HL-60 (cell line): ENCODE data around the gene ZFAND3.

ENCODE experiments used
- DNase-seq, 2 experiments: peaks; one replicate each; pipeline ENCODE4 v3.0.0-alpha.2; 2010 to 2020; ENCODE audit warnings: low read depth in 1 of 2, low spot score in 1 of 2
- H3K27ac ChIP-seq: fragments of 250-450 bp; sonication (Bioruptor Pico); replicated peaks from 2 replicates; pipeline ENCODE4 v1.5.1; 2020; ENCODE audit warnings: mild to moderate bottlenecking, moderate library complexity
- H3K27me3 ChIP-seq: fragments of 250-450 bp; sonication (Bioruptor Pico); 2 replicates; pipeline ENCODE4 v1.5.1; 2021; ENCODE audit warnings: mild to moderate bottlenecking, moderate library complexity; ENCODE audit not compliant: insufficient read depth, poor library complexity, severe bottlenecking
- H3K4me3 ChIP-seq: replicated peaks from 2 replicates; pipeline ENCODE4 v1.5.1; 2011; ENCODE audit warnings: mild to moderate bottlenecking, control low read depth, low read length; ENCODE audit not compliant: insufficient read depth
- GABPA ChIP-seq: IDR thresholded peaks from 2 replicates; pipeline ENCODE4 v1.6.1; 2012; ENCODE audit warnings: low read depth
- POLR2AphosphoS5 ChIP-seq: IDR thresholded peaks from 2 replicates; pipeline ENCODE4 v1.6.1; 2012; ENCODE audit warnings: low read depth
- SPI1 ChIP-seq: IDR thresholded peaks from 2 replicates; pipeline ENCODE4 v1.6.1; 2012; ENCODE audit warnings: low read depth, mild to moderate bottlenecking, borderline replicate concordance
- TF ChIP-seq, protein P1 (sequence below): IDR thresholded peaks from 2 replicates; pipeline ENCODE4 v1.6.1; 2012; ENCODE audit warnings: low read depth; ENCODE audit not compliant: insufficient replicate concordance
- TF ChIP-seq, protein P2 (sequence below): IDR thresholded peaks from one replicate; pipeline ENCODE4 v1.5.1; 2011; ENCODE audit warnings: low read length, control low read depth, inconsistent platforms; ENCODE audit not compliant: insufficient read depth

ZFAND3 gene

DNA sequence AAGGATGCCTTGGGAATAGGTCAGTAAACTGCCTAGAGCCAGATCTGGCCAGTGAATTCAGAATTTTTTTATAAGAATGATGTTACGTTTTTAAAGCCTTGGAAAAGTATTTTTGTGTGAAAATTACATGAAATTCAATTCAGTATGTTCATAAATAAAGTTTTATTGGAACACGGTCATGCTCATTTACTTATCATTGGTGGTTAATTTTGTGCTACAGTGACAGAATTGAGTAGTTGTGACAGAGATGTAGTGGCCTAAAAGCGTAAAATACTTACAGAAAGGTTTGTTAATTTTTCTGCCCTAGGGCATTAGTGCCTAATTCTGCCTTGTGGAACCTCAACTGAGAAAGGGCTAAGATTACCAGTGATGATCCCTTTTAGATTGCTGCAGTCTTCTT lies 28.2 kb downstream of the ZFAND3 start:
- H3K27ac ChIP-seq, result no peak overlapping the region
- TF ChIP-seq GABPA, result no peak
- no peak for TF ChIP-seq POLR2AphosphoS5
- no peak for TF ChIP-seq SPI1
- TF ChIP-seq, protein P1, sequence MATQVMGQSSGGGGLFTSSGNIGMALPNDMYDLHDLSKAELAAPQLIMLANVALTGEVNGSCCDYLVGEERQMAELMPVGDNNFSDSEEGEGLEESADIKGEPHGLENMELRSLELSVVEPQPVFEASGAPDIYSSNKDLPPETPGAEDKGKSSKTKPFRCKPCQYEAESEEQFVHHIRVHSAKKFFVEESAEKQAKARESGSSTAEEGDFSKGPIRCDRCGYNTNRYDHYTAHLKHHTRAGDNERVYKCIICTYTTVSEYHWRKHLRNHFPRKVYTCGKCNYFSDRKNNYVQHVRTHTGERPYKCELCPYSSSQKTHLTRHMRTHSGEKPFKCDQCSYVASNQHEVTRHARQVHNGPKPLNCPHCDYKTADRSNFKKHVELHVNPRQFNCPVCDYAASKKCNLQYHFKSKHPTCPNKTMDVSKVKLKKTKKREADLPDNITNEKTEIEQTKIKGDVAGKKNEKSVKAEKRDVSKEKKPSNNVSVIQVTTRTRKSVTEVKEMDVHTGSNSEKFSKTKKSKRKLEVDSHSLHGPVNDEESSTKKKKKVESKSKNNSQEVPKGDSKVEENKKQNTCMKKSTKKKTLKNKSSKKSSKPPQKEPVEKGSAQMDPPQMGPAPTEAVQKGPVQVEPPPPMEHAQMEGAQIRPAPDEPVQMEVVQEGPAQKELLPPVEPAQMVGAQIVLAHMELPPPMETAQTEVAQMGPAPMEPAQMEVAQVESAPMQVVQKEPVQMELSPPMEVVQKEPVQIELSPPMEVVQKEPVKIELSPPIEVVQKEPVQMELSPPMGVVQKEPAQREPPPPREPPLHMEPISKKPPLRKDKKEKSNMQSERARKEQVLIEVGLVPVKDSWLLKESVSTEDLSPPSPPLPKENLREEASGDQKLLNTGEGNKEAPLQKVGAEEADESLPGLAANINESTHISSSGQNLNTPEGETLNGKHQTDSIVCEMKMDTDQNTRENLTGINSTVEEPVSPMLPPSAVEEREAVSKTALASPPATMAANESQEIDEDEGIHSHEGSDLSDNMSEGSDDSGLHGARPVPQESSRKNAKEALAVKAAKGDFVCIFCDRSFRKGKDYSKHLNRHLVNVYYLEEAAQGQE, result no peak
- TF ChIP-seq, protein P2, sequence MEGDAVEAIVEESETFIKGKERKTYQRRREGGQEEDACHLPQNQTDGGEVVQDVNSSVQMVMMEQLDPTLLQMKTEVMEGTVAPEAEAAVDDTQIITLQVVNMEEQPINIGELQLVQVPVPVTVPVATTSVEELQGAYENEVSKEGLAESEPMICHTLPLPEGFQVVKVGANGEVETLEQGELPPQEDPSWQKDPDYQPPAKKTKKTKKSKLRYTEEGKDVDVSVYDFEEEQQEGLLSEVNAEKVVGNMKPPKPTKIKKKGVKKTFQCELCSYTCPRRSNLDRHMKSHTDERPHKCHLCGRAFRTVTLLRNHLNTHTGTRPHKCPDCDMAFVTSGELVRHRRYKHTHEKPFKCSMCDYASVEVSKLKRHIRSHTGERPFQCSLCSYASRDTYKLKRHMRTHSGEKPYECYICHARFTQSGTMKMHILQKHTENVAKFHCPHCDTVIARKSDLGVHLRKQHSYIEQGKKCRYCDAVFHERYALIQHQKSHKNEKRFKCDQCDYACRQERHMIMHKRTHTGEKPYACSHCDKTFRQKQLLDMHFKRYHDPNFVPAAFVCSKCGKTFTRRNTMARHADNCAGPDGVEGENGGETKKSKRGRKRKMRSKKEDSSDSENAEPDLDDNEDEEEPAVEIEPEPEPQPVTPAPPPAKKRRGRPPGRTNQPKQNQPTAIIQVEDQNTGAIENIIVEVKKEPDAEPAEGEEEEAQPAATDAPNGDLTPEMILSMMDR, result no peak
- no peaks in the 10 kb centered on the region for H3K27me3 ChIP-seq
- no peak overlapping the region for H3K4me3 ChIP-seq
- no peak for DNase-seq

DNA sequence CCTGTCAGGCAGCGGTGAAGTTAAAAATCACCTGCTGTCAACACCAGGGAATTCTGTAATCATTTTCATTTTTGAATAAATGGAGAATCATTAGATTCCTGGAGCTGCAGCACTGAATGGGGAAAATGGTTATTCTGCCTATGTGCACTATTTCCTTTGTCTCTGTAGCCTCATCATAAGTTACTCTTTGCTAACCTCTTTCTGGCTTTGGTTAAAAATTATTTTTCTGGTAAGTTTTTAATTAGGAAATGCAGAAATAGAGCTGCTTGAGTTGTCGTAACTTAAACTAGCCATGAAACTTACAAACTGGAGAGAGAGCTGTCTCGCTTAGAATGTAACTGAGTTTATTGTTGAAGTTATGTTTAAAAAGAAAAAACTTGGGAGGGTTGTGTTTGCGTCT lies 28.8 kb downstream of the ZFAND3 start:
- Histone ChIP-seq H3K27me3 (no peaks in the 10 kb centered on the region), H3K27ac (no peak overlapping the region), H3K4me3 (no peak overlapping the region)
- TF ChIP-seq POLR2AphosphoS5 (no peak), GABPA (no peak), SPI1 (no peak)
- TF ChIP-seq, protein P2, result no peak
- TF ChIP-seq, protein P1, result no peak
- DNase-seq, result no peak

DNA sequence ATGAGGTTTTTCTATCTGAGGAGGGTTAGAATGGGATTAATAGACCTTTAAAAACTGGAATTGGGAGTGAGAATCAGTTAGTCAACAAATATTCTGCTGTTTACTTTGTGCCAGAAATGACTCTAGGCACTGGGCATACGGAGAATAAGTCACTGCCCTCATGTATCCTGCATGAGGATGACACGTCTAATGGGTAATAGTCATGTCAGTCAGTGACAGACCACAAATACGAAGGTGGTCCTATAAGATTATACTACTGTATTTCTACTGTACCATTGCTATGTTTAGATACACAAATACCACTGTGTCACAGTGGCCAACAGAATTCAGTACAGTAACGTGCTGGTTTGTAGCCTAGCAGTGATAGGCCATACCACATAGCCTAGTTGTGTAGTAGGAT lies 30.7 kb downstream of the ZFAND3 start:
- Histone ChIP-seq H3K27ac (no peak overlapping the region), H3K4me3 (no peak overlapping the region)
- no peak for DNase-seq

More for the DNA sequence above, 30.7 kb downstream of the ZFAND3 start:
- TF ChIP-seq GABPA, result no peak
- TF ChIP-seq, protein P2, result no peak
- TF ChIP-seq POLR2AphosphoS5, result no peak
- TF ChIP-seq, protein P1, result no peak
- TF ChIP-seq SPI1, result no peak
- H3K27me3 ChIP-seq, result no peaks in the 10 kb centered on the region
